ENCODE measurements around the gene PPP2CA. TPM values are rescaled to one million over a fixed set of nuclear protein-coding genes. Genes with fewer than 3 reads are reported as not detected.

Gene PPP2CA
- total and polyA plus RNA-seq, 10 of the 15 experiments (the other 5 are each of a cell fraction or from before 2014, with no cell fraction given) = 18.6 to 385 (median 134) TPM

Small RNA genes lying within 50 kb of the gene (microRNA-seq; reads per million reads assigned to microRNA genes)
- 1.3 reads per million for gene MIR3661

Small RNA genes lying within 50 kb of the gene (small RNA-seq; reads per million reads assigned to genes)
- not detected for gene MIR3661

Other genes starting within 250 kb of the PPP2CA start
- gene VDAC1, start 221.1 kb downstream of the PPP2CA start, total RNA-seq (2014; rRNA removed) = 314 and 372 TPM in 2 replicates
- 420 and 440 TPM in 2 replicates for gene VDAC1, start 221.1 kb downstream of the PPP2CA start, total RNA-seq (2014; rRNA removed; fragmentation: Illumina TruSeq; extraction: Trizol)
- 323 and 329 TPM in 2 replicates for gene VDAC1, start 221.1 kb downstream of the PPP2CA start, total RNA-seq (2021)
- gene VDAC1, start 221.1 kb downstream of the PPP2CA start, polyA plus RNA-seq (2011; rRNA removed) = 245 and 246 TPM in 2 replicates
- gene VDAC1, start 221.1 kb downstream of the PPP2CA start, polyA plus RNA-seq (2014; fragmentation: Illumina TruSeq; extraction: Trizol) = 448 and 558 TPM in 2 replicates
- 100 to 1,000 TPM; 276 to 376 TPM for gene VDAC1, start 221.1 kb downstream of the PPP2CA start, polyA plus RNA-seq (2014; fragmentation: Nextera tagmentation; extraction: Ambion mirVana)
- gene VDAC1, start 221.1 kb downstream of the PPP2CA start, polyA plus RNA-seq (2014; rRNA removed) = 260 and 293 TPM in 2 replicates
- gene VDAC1, start 221.1 kb downstream of the PPP2CA start, polyA plus RNA-seq (2016; fragmentation: Nextera tagmentation; extraction: Ambion mirVana) = 100 to 1,000 TPM; 464 to 488 TPM
- 19.6 and 21.6 TPM in 2 replicates for gene TCF7, start 111.4 kb downstream of the PPP2CA start, total RNA-seq (2014; rRNA removed)
- gene TCF7, start 111.4 kb downstream of the PPP2CA start, total RNA-seq (2014; rRNA removed; fragmentation: Illumina TruSeq; extraction: Trizol) = 23.3 and 24.0 TPM in 2 replicates
- gene TCF7, start 111.4 kb downstream of the PPP2CA start, total RNA-seq (2021) = 60.2 and 63.5 TPM in 2 replicates
- gene TCF7, start 111.4 kb downstream of the PPP2CA start, polyA plus RNA-seq (2011; rRNA removed) = 20.5 and 34.6 TPM in 2 replicates
- gene TCF7, start 111.4 kb downstream of the PPP2CA start, polyA plus RNA-seq (2014; fragmentation: Illumina TruSeq; extraction: Trizol) = 44.1 and 59.3 TPM in 2 replicates
- 10 to 100 TPM in 1 of 2 experiments, 1 to 10 TPM in 1; 10.0 to 13.2 TPM for gene TCF7, start 111.4 kb downstream of the PPP2CA start, polyA plus RNA-seq (2014; fragmentation: Nextera tagmentation; extraction: Ambion mirVana)
- gene TCF7, start 111.4 kb downstream of the PPP2CA start, polyA plus RNA-seq (2014; rRNA removed) = 29.0 and 37.6 TPM in 2 replicates
- 10 to 100 TPM; 22.7 to 23.2 TPM for gene TCF7, start 111.4 kb downstream of the PPP2CA start, polyA plus RNA-seq (2016; fragmentation: Nextera tagmentation; extraction: Ambion mirVana)
- 100 and 114 TPM in 2 replicates for gene SKP1, start 49.1 kb downstream of the PPP2CA start, total RNA-seq (2014; rRNA removed)
- gene SKP1, start 49.1 kb downstream of the PPP2CA start, total RNA-seq (2014; rRNA removed; fragmentation: Illumina TruSeq; extraction: Trizol) = 404 and 421 TPM in 2 replicates
- gene SKP1, start 49.1 kb downstream of the PPP2CA start, total RNA-seq (2021) = 202 and 204 TPM in 2 replicates
- gene SKP1, start 49.1 kb downstream of the PPP2CA start, polyA plus RNA-seq (2011; rRNA removed) = 351 and 383 TPM in 2 replicates
- gene SKP1, start 49.1 kb downstream of the PPP2CA start, polyA plus RNA-seq (2014; fragmentation: Illumina TruSeq; extraction: Trizol) = 617 and 795 TPM in 2 replicates
- gene SKP1, start 49.1 kb downstream of the PPP2CA start, polyA plus RNA-seq (2014; fragmentation: Nextera tagmentation; extraction: Ambion mirVana) = 1,000 to 10,000 TPM; 1,587 to 1,686 TPM
- 305 and 398 TPM in 2 replicates for gene SKP1, start 49.1 kb downstream of the PPP2CA start, polyA plus RNA-seq (2014; rRNA removed)
- gene SKP1, start 49.1 kb downstream of the PPP2CA start, polyA plus RNA-seq (2016; fragmentation: Nextera tagmentation; extraction: Ambion mirVana) = 100 to 1,000 TPM; 868 to 919 TPM
- gene CDKL3, start 141.1 kb upstream of the PPP2CA start, total RNA-seq (2014; rRNA removed) = 0.27 and 0.85 TPM in 2 replicates
- gene CDKL3, start 141.1 kb upstream of the PPP2CA start, total RNA-seq (2014; rRNA removed; fragmentation: Illumina TruSeq; extraction: Trizol) = 0.54 and 1.9 TPM in 2 replicates
- gene CDKL3, start 141.1 kb upstream of the PPP2CA start, total RNA-seq (2021) = 0.59 and 1.5 TPM in 2 replicates
- gene CDKL3, start 141.1 kb upstream of the PPP2CA start, polyA plus RNA-seq (2011; rRNA removed) = 2.3 and 3.4 TPM in 2 replicates
- gene CDKL3, start 141.1 kb upstream of the PPP2CA start, polyA plus RNA-seq (2014; fragmentation: Illumina TruSeq; extraction: Trizol) = 1.00 and 2.1 TPM in 2 replicates
- 1 to 10 TPM; 2.5 to 3.0 TPM for gene CDKL3, start 141.1 kb upstream of the PPP2CA start, polyA plus RNA-seq (2014; fragmentation: Nextera tagmentation; extraction: Ambion mirVana)
- 0.46 and 0.72 TPM in 2 replicates for gene CDKL3, start 141.1 kb upstream of the PPP2CA start, polyA plus RNA-seq (2014; rRNA removed)
- 1 to 10 TPM; 1.1 to 1.3 TPM for gene CDKL3, start 141.1 kb upstream of the PPP2CA start, polyA plus RNA-seq (2016; fragmentation: Nextera tagmentation; extraction: Ambion mirVana)
- gene UBE2B, start 145.5 kb upstream of the PPP2CA start, total RNA-seq (2014; rRNA removed) = 9.9 and 10.8 TPM in 2 replicates
- gene UBE2B, start 145.5 kb upstream of the PPP2CA start, total RNA-seq (2014; rRNA removed; fragmentation: Illumina TruSeq; extraction: Trizol) = 32.7 and 35.2 TPM in 2 replicates
- 51.2 and 53.8 TPM in 2 replicates for gene UBE2B, start 145.5 kb upstream of the PPP2CA start, total RNA-seq (2021)
- 54.7 and 81.9 TPM in 2 replicates for gene UBE2B, start 145.5 kb upstream of the PPP2CA start, polyA plus RNA-seq (2011; rRNA removed)
- 67.8 and 75.5 TPM in 2 replicates for gene UBE2B, start 145.5 kb upstream of the PPP2CA start, polyA plus RNA-seq (2014; fragmentation: Illumina TruSeq; extraction: Trizol)
- gene UBE2B, start 145.5 kb upstream of the PPP2CA start, polyA plus RNA-seq (2014; fragmentation: Nextera tagmentation; extraction: Ambion mirVana) = 100 to 1,000 TPM; 126 to 154 TPM
- 18.8 and 25.4 TPM in 2 replicates for gene UBE2B, start 145.5 kb upstream of the PPP2CA start, polyA plus RNA-seq (2014; rRNA removed)
- gene UBE2B, start 145.5 kb upstream of the PPP2CA start, polyA plus RNA-seq (2016; fragmentation: Nextera tagmentation; extraction: Ambion mirVana) = 100 to 1,000 TPM; 175 to 179 TPM
- 57.8 and 62.2 TPM in 2 replicates for gene CDKN2AIPNL, start 185.8 kb upstream of the PPP2CA start, total RNA-seq (2014; rRNA removed)
- 34.1 and 36.4 TPM in 2 replicates for gene CDKN2AIPNL, start 185.8 kb upstream of the PPP2CA start, total RNA-seq (2014; rRNA removed; fragmentation: Illumina TruSeq; extraction: Trizol)
- gene CDKN2AIPNL, start 185.8 kb upstream of the PPP2CA start, total RNA-seq (2021) = 34.8 and 36.7 TPM in 2 replicates
- 27.8 and 40.0 TPM in 2 replicates for gene CDKN2AIPNL, start 185.8 kb upstream of the PPP2CA start, polyA plus RNA-seq (2011; rRNA removed)
- 31.3 and 37.3 TPM in 2 replicates for gene CDKN2AIPNL, start 185.8 kb upstream of the PPP2CA start, polyA plus RNA-seq (2014; fragmentation: Illumina TruSeq; extraction: Trizol)
- gene CDKN2AIPNL, start 185.8 kb upstream of the PPP2CA start, polyA plus RNA-seq (2014; fragmentation: Nextera tagmentation; extraction: Ambion mirVana) = 10 to 100 TPM; 23.5 to 29.9 TPM
- gene CDKN2AIPNL, start 185.8 kb upstream of the PPP2CA start, polyA plus RNA-seq (2014; rRNA removed) = 47.5 and 49.2 TPM in 2 replicates
- 10 to 100 TPM; 63.5 to 72.0 TPM for gene CDKN2AIPNL, start 185.8 kb upstream of the PPP2CA start, polyA plus RNA-seq (2016; fragmentation: Nextera tagmentation; extraction: Ambion mirVana)

Measured in GM12878 (cell line).